Thyroid gland (tissue), 4 donors: ENCODE data around the gene ANKK1. TPM values are rescaled to one million over a fixed set of nuclear protein-coding genes. Genes with fewer than 3 reads are reported as not detected.

Experiments used
- DNase-seq, 2 donors: peaks; one replicate each; pipeline ENCODE4 v3.0.0-alpha.2; 2019
- H3K27ac ChIP-seq, 3 donors: fragments of 200-600 bp; sonication (generic); 1 replicate in 2 of 3; 2 replicates in 1 of 3; pipeline ENCODE4 v1.5.1; 2016 to 2019; ENCODE audit warnings: mild to moderate bottlenecking in 1 of 3, moderate library complexity in 1 of 3
- H3K27me3 ChIP-seq: fragments of 200-600 bp; sonication (generic); one replicate; pipeline ENCODE4 v1.5.1; 2019
- H3K36me3 ChIP-seq, 2 donors: fragments of 200-600 bp; sonication (generic); one replicate each; pipeline ENCODE4 v1.5.1; 2016 to 2019
- H3K4me1 ChIP-seq, 2 donors: fragments of 200-600 bp; sonication (generic); one replicate each; pipeline ENCODE4 v1.5.1; 2017 to 2019
- H3K4me3 ChIP-seq, 3 donors: fragments of 200-600 bp; sonication (generic); replicated peaks in 1 of 3; 1 replicate in 2 of 3; 2 replicates in 1 of 3; pipeline ENCODE4 v1.5.1; 2016; ENCODE audit warnings: mild to moderate bottlenecking in 1 of 3
- H3K9me3 ChIP-seq: fragments of 200-600 bp; sonication (generic); one replicate; pipeline ENCODE4 v1.5.1; 2017
- CTCF ChIP-seq, 6 experiments: fragments of 200-600 bp in 3 of 6; fragments of 450-650 bp in 3 of 6; sonication (generic) in 3 of 6; IDR thresholded peaks; one replicate each; pipeline ENCODE4 v1.5.1; 2016 to 2019; ENCODE audit warnings: antibody characterized with exemption in 6 of 6, mild to moderate bottlenecking in 2 of 6, inconsistent platforms in 1 of 6, moderate library complexity in 1 of 6
- POLR2A ChIP-seq, 2 donors: fragments of 450-650 bp; IDR thresholded peaks; one replicate each; pipeline ENCODE4 v1.6.1; 2017; ENCODE audit warnings: antibody characterized with exemption in 2 of 2, mild to moderate bottlenecking in 2 of 2, moderate library complexity in 1 of 2
- WGBS, 2 donors: methylation state at CpG; one replicate each; pipeline ENCODE4 v1.1.5; 2017; 5-methylcytosine and 5-hydroxymethylcytosine counted together
- intact Hi-C: fragments of 100-400 bp; cut with DNase I; formaldehyde crosslinking; loops from one replicate; pipeline ENCODE4 v1.15.1; 2023
- total RNA-seq, 4 donors: library from RNA; depleted of rRNA; stranded (reverse); fragments of >200 nt; gene quantifications; one replicate each; pipeline ENCODE4 v1.2.3, GENCODE V29; 2016

The ANKK1 gene
- total RNA-seq, 4 donors from 2014 or later: 0.27 to 1.1 (median 0.88) TPM; not detected in 1

- intact Hi-C loops: no loop called here
- no peaks in the 10 kb centered on the region for H3K36me3 ChIP-seq
- WGBS, 2 donors: 89 to 94% methylated on average over 6 of the region's 7 CpGs
Measured at GRCh38 chr11:113405724-113406478, 18.3 kb downstream of the ANKK1 start.

GRCh38 chr11:113407163-113407562 lies 19.6 kb downstream of the ANKK1 start:
- Histone ChIP-seq H3K4me3 (no peak overlapping the region), H3K36me3 (no peaks in the 10 kb centered on the region), H3K27me3 (no peaks in the 10 kb centered on the region), H3K27ac (no peak overlapping the region), H3K4me1 (no peaks in the 10 kb centered on the region), H3K9me3 (no peaks in the 10 kb centered on the region)
- 88 to 96% methylated on average over 3 of the region's 3 CpGs for WGBS, 2 donors
- no peak for DNase-seq
- TF ChIP-seq CTCF (IDR thresholded peaks at IDR 0.05) (no peak), POLR2A (IDR thresholded peaks at IDR 0.05) (no peak)
- intact Hi-C loops: no loop called here

More at GRCh38 chr11:113405724-113406478, 18.3 kb downstream of the ANKK1 start:
- H3K4me1 ChIP-seq: peaks cover 0 to 3% of the 10 kb centered on the region in 2 donors
- TF ChIP-seq POLR2A (IDR thresholded peaks at IDR 0.05) (no peak), CTCF (IDR thresholded peaks at IDR 0.05) (no peak)
- no peak overlapping the region for H3K4me3 ChIP-seq
- H3K9me3 ChIP-seq: no peaks in the 10 kb centered on the region
- no peaks in the 10 kb centered on the region for H3K27me3 ChIP-seq
- no peak overlapping the region for H3K27ac ChIP-seq
- DNase-seq: no peak

GRCh38 chr11:113408206-113408605 lies 20.6 kb downstream of the ANKK1 start:
- H3K27me3 ChIP-seq: no peaks in the 10 kb centered on the region
- H3K4me3 ChIP-seq: no peak overlapping the region
- 67 to 71% methylated on average over 9 of the region's 9 CpGs for WGBS, 2 donors
- TF ChIP-seq POLR2A (IDR thresholded peaks at IDR 0.05) (no peak), CTCF (IDR thresholded peaks at IDR 0.05) (no peak)
- H3K9me3 ChIP-seq: no peaks in the 10 kb centered on the region
- H3K4me1 ChIP-seq: no peaks in the 10 kb centered on the region
- no peak overlapping the region for H3K27ac ChIP-seq
- DNase-seq: no peak
- intact Hi-C loops: no loop called here
- no peaks in the 10 kb centered on the region for H3K36me3 ChIP-seq

GRCh38 chr11:113408887-113409286 lies 21.3 kb downstream of the ANKK1 start:
- 86 to 99% methylated on average over 9 of the region's 9 CpGs for WGBS, 2 donors
- intact Hi-C loops: no loop called here
- Histone ChIP-seq H3K27ac (no peak overlapping the region), H3K36me3 (no peaks in the 10 kb centered on the region), H3K4me1 (no peaks in the 10 kb centered on the region), H3K27me3 (no peaks in the 10 kb centered on the region), H3K4me3 (no peak overlapping the region), H3K9me3 (no peaks in the 10 kb centered on the region)
- no peak for DNase-seq
- TF ChIP-seq CTCF (IDR thresholded peaks at IDR 0.05): no peak
- no peak for TF ChIP-seq POLR2A (IDR thresholded peaks at IDR 0.05)

GRCh38 chr11:113409526-113409925 lies 21.9 kb downstream of the ANKK1 start:
- Histone ChIP-seq H3K27ac (no peak overlapping the region), H3K4me3 (no peak overlapping the region), H3K27me3 (no peaks in the 10 kb centered on the region), H3K9me3 (no peaks in the 10 kb centered on the region), H3K4me1 (no peaks in the 10 kb centered on the region), H3K36me3 (no peaks in the 10 kb centered on the region)
- 84 to 87% methylated on average over 3 of the region's 3 CpGs for WGBS, 2 donors
- DNase-seq: no peak
- TF ChIP-seq POLR2A (IDR thresholded peaks at IDR 0.05): no peak
- no peak for TF ChIP-seq CTCF (IDR thresholded peaks at IDR 0.05)
- intact Hi-C loops: no loop called here
